H1 (cell line): ENCODE measurements around the gene PELI2. TPM values are rescaled to one million over a fixed set of nuclear protein-coding genes. Genes with fewer than 3 reads are reported as not detected.

Source experiments
- CTCF ChIA-PET: fragments of 300-600 bp; sonication (Branson Sonifier 250); formaldehyde crosslinking; loops from one replicate; lab custom pipeline; 2021; ENCODE audit not compliant: partially characterized antibody; lab: Charles Lee
- POLR2A ChIA-PET: fragments of 300-600 bp; sonication (Branson Sonifier 250); formaldehyde crosslinking; loops from one replicate; lab custom pipeline; 2021; ENCODE audit warnings: inconsistent platforms; ENCODE audit not compliant: partially characterized antibody; lab: Charles Lee
- DNase-seq, 2 experiments: peaks; one replicate each; pipeline versions ENCODE4 v3.0.0 to v3.0.0-alpha.2; 2010 to 2022; ENCODE audit warnings: low spot score in 2 of 2, low read depth in 1 of 2, mixed read lengths in 1 of 2
- FAIRE-seq: peaks from 2 replicates; lab custom pipeline; 2011; peaks lifted over from hg19 to GRCh38; lab: Jason Lieb, UNC
- H2AFZ ChIP-seq: 2 replicates; pipeline ENCODE4 v1.8.1; 2012; ENCODE audit warnings: low read length, inconsistent platforms
- H2AK5ac ChIP-seq: 2 replicates; pipeline ENCODE4 v1.6.1; 2013; ENCODE audit warnings: low read depth, low read length
- H2BK120ac ChIP-seq: replicated peaks from 2 replicates; pipeline ENCODE3; 2013; ENCODE audit warnings: low read depth, low read length, inconsistent platforms
- H2BK12ac ChIP-seq: 2 replicates; pipeline ENCODE4 v1.6.1; 2013; ENCODE audit warnings: low read depth, low read length
- H2BK15ac ChIP-seq: 2 replicates; pipeline ENCODE4 v1.6.1; 2013; ENCODE audit warnings: low read length
- H2BK20ac ChIP-seq: 2 replicates; pipeline ENCODE4 v1.6.1; 2013; ENCODE audit warnings: low read length
- H2BK5ac ChIP-seq: 2 replicates; pipeline ENCODE4 v1.6.1; 2013; ENCODE audit warnings: low read depth, low read length
- H3K14ac ChIP-seq: 2 replicates; pipeline ENCODE4 v1.6.1; 2013; ENCODE audit warnings: inconsistent platforms; ENCODE audit not compliant: insufficient read length
- H3K18ac ChIP-seq: 2 replicates; pipeline ENCODE4 v1.6.1; 2013; ENCODE audit warnings: low read length; ENCODE audit errors: extremely low read depth
- H3K23ac ChIP-seq: 2 replicates; pipeline ENCODE4 v1.6.1; 2013; ENCODE audit warnings: inconsistent platforms; ENCODE audit not compliant: insufficient read length
- H3K23me2 ChIP-seq: 2 replicates; pipeline ENCODE4 v1.6.1; 2013; ENCODE audit warnings: low read depth, low read length
- H3K27ac ChIP-seq: 2 replicates; pipeline ENCODE4 v1.6.1; 2011; ENCODE audit warnings: low read depth, low read length, inconsistent platforms
- H3K27me3 ChIP-seq, 4 experiments: replicated peaks in 1 of 4; 1 replicate in 1 of 4; 2 replicates in 3 of 4; pipeline versions ENCODE4 v1.6.1 to v1.8.1; 2011 to 2013; ENCODE audit warnings: low read length in 3 of 4, mild to moderate bottlenecking in 3 of 4, inconsistent platforms in 2 of 4, mixed read lengths in 2 of 4, moderate library complexity in 1 of 4; ENCODE audit not compliant: control insufficient read depth in 3 of 4, insufficient read depth in 3 of 4; ENCODE audit errors: extremely low read depth in 1 of 4
- H3K36me3 ChIP-seq, 4 experiments: 2 replicates each; pipeline versions ENCODE4 v1.6.1 to v1.8.1; 2011 to 2013; ENCODE audit warnings: mild to moderate bottlenecking in 4 of 4, low read length in 3 of 4, moderate library complexity in 2 of 4, control low read depth in 1 of 4, inconsistent platforms in 1 of 4; ENCODE audit not compliant: insufficient read depth in 4 of 4, control insufficient read depth in 2 of 4
- H3K4ac ChIP-seq: replicated peaks from 2 replicates; pipeline ENCODE3; 2013; ENCODE audit warnings: low read length, low read depth, mixed read lengths, inconsistent platforms; ENCODE audit not compliant: insufficient read length
- H3K4me1 ChIP-seq, 4 experiments: replicated peaks in 1 of 4; 1 replicate in 1 of 4; 2 replicates in 3 of 4; pipeline versions ENCODE4 v1.6.1 to v1.8.1; 2011 to 2013; ENCODE audit warnings: low read length in 3 of 4, inconsistent platforms in 2 of 4, mixed read lengths in 1 of 4; ENCODE audit not compliant: insufficient read depth in 4 of 4, control insufficient read depth in 3 of 4
- H3K4me2 ChIP-seq, 2 experiments: 2 replicates each; pipeline versions ENCODE4 v1.6.1 to v1.8.1; 2011 to 2013; ENCODE audit warnings: low read depth in 2 of 2, low read length in 2 of 2, control low read depth in 1 of 2, inconsistent platforms in 1 of 2, mild to moderate bottlenecking in 1 of 2; ENCODE audit not compliant: insufficient read depth in 1 of 2
- H3K4me3 ChIP-seq, 4 experiments: fragments of 200-600, 300-600 bp in 1 of 4; sonication (generic), shearing (Covaris generic), sonication (Bioruptor Twin) in 1 of 4; 2 replicates each; pipeline versions ENCODE4 v1.5.1 to v1.8.1; 2011 to 2016; ENCODE audit warnings: low read length in 4 of 4, low read depth in 3 of 4, control low read depth in 2 of 4, inconsistent platforms in 2 of 4, mild to moderate bottlenecking in 2 of 4, mixed read lengths in 1 of 4, moderate library complexity in 1 of 4; ENCODE audit not compliant: insufficient read depth in 2 of 4; ENCODE audit errors: extremely low read depth in 1 of 4
- H3K56ac ChIP-seq: replicated peaks from 2 replicates; pipeline ENCODE3; 2013; ENCODE audit warnings: low read depth, mild to moderate bottlenecking, mixed read lengths, low read length, inconsistent platforms; ENCODE audit not compliant: insufficient read length
- H3K79me1 ChIP-seq: 2 replicates; pipeline ENCODE4 v1.6.1; 2013; ENCODE audit warnings: low read depth, low read length, control low read depth
- H3K79me2 ChIP-seq, 2 experiments: 2 replicates each; pipeline versions ENCODE4 v1.6.1 to v1.8.1; 2012 to 2013; ENCODE audit warnings: low read length in 2 of 2, mild to moderate bottlenecking in 2 of 2, inconsistent platforms in 1 of 2; ENCODE audit not compliant: insufficient read depth in 2 of 2, control insufficient read depth in 1 of 2
- H3K9ac ChIP-seq, 4 experiments: replicated peaks in 1 of 4; 1 replicate in 1 of 4; 2 replicates in 3 of 4; pipeline versions ENCODE4 v1.6.1 to v1.8.1; 2011 to 2013; ENCODE audit warnings: low read depth in 3 of 4, low read length in 3 of 4, control low read depth in 2 of 4, mild to moderate bottlenecking in 2 of 4, moderate library complexity in 2 of 4, inconsistent platforms in 1 of 4; ENCODE audit errors: extremely low read depth in 1 of 4
- H3K9me3 ChIP-seq, 2 experiments: 2 replicates each; pipeline versions ENCODE4 v1.6.1 to v1.8.1; 2012 to 2013; ENCODE audit warnings: mild to moderate bottlenecking in 2 of 2, moderate library complexity in 2 of 2, control low read depth in 1 of 2, inconsistent platforms in 1 of 2, low read depth in 1 of 2, low read length in 1 of 2, mixed read lengths in 1 of 2; ENCODE audit not compliant: insufficient read depth in 2 of 2
- H4K20me1 ChIP-seq, 2 experiments: replicated peaks in 1 of 2; 2 replicates each; pipeline versions ENCODE3 to v1.8.1; 2011 to 2013; ENCODE audit warnings: inconsistent platforms in 2 of 2, low read length in 2 of 2, mild to moderate bottlenecking in 1 of 2; ENCODE audit not compliant: insufficient read depth in 2 of 2, control insufficient read depth in 1 of 2
- H4K5ac ChIP-seq: 2 replicates; pipeline ENCODE4 v1.6.1; 2013; ENCODE audit warnings: low read length, low read depth, mixed read lengths, inconsistent platforms; ENCODE audit not compliant: insufficient read length
- H4K8ac ChIP-seq: 2 replicates; pipeline ENCODE4 v1.8.0; 2013; ENCODE audit warnings: mild to moderate bottlenecking, moderate library complexity, low read length, inconsistent platforms; ENCODE audit not compliant: insufficient read depth; ENCODE audit errors: extremely low read depth
- H4K91ac ChIP-seq: replicated peaks from 2 replicates; pipeline ENCODE3; 2013; ENCODE audit warnings: low read length, mixed read lengths, inconsistent platforms; ENCODE audit not compliant: insufficient read length
- BCL11A ChIP-seq, 2 experiments: IDR thresholded peaks; one replicate each; pipeline ENCODE4 v1.6.1; 2011; ENCODE audit warnings: low read depth in 2 of 2, low read length in 2 of 2, mild to moderate bottlenecking in 2 of 2
- KDM4A ChIP-seq: IDR thresholded peaks from one replicate; pipeline ENCODE4 v1.7.1; 2012; ENCODE audit warnings: low read depth, mild to moderate bottlenecking, moderate library complexity, low read length, inconsistent platforms; ENCODE audit not compliant: severe bottlenecking
- YY1 ChIP-seq: IDR thresholded peaks from 2 replicates; pipeline ENCODE4 v1.6.1; 2011; ENCODE audit warnings: low read depth, mild to moderate bottlenecking, low read length
- WGBS, 2 experiments: shearing (Covaris generic) in 1 of 2; methylation state at CpG; one replicate each; pipeline versions ENCODE4 v1.1.6 to v1.1.7; 2013 to 2015; ENCODE audit warnings: low lambda C conversion rate in 2 of 2, mixed read lengths in 2 of 2, inconsistent platforms in 1 of 2, low coverage in 1 of 2, missing lambda C conversion rate in 1 of 2; ENCODE audit not compliant: insufficient replicate concordance in 2 of 2, insufficient coverage in 1 of 2, insufficient read length in 1 of 2; ENCODE audit errors: extremely low coverage in 1 of 2, missing lambda C conversion rate in 1 of 2; 5-methylcytosine and 5-hydroxymethylcytosine counted together
- polyA plus RNA-seq, 7 experiments: library from polyadenylated mRNA; depleted of rRNA in 3 of 7; stranded (reverse) in 5 of 7; unstranded in 2 of 7; fragments of >200 nt in 5 of 7; fragments of 200-250 nt in 2 of 7; gene quantifications; 1 replicate in 5 of 7; 2 replicates in 1 of 7; 4 replicates in 1 of 7; pipeline versions ENCODE4 v1.2.1 to v1.2.3, GENCODE V29; 2011 to 2013; ENCODE audit warnings: missing spikeins in 2 of 7, mixed read lengths in 2 of 7
- total RNA-seq: library from RNA; stranded (reverse); fragmentation: NEBNext Ultra II Directional; extraction: Animal tissue kit (Norgen Biotek cat#: 25700); gene quantifications from 2 replicates; pipeline ENCODE4 v1.2.1, GENCODE V29; 2021

Gene PELI2
- total and polyA plus RNA-seq, 2 of the 8 experiments (the other 6 are each of a cell fraction or from before 2014, with no cell fraction given) = 14.6 to 25.7 TPM

DNA sequence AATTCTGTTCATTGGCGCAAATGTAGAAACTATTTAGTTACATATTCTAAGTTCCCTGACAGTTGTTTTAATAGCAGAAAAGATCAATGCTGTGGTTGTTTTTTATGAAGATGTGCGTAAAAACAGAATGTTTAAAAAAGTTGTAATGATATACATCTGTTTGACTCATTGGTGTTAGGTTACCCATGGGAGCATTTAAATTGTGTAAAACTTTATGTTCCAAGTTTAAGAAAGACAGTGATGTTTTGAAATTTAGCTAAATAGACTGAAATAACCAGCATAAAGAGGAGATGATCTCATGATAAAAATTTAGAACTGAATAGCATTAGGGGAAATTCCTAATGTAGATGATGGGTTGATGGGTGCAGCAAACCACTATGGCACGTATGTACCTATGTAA, 3.6 kb downstream of the PELI2 start:
- no peak overlapping the region for H4K5ac ChIP-seq
- H3K18ac ChIP-seq = no peak overlapping the region
- no peak overlapping the region for H3K14ac ChIP-seq
- no peak overlapping the region for H4K8ac ChIP-seq
- no peak overlapping the region for H4K91ac ChIP-seq
- peaks cover 0 to 13% (median 2%) of the 10 kb centered on the region in 4 experiments; a peak in 3 of 7 replicates for H3K27me3 ChIP-seq
- no peak overlapping the region for H2BK20ac ChIP-seq
- H3K4me2 ChIP-seq = no peak overlapping the region
- no peak overlapping the region for H3K4me3 ChIP-seq
- DNase-seq (no peak), FAIRE-seq (no peak)
- no peak overlapping the region for H2AK5ac ChIP-seq
- H3K79me1 ChIP-seq = no peaks in the 10 kb centered on the region; the same call in 1 of the 2 replicates
- no peak overlapping the region for H2AFZ ChIP-seq
- CTCF ChIA-PET = interaction anchor here (0.9 kb wide), 1 partner anchor 28 kb away, joined by 3 read pairs; no protein-coding TSS in a partner anchor
- H3K23me2 ChIP-seq = peaks cover 3% of the 10 kb centered on the region; the same call in 1 of the 2 replicates
- POLR2A ChIA-PET = interaction anchor here (0.7 kb wide), 1 partner anchor 11 kb away, joined by 4 read pairs; no protein-coding TSS in a partner anchor
- no peak overlapping the region for H2BK5ac ChIP-seq
- no peak overlapping the region for H3K56ac ChIP-seq
- H4K20me1 ChIP-seq = peaks cover 2 to 14% of the 10 kb centered on the region in 2 experiments
- 85% methylated on average over 3 of the region's 3 CpGs; no CpG with 5 or more reads in 1 of the 2 experiments for WGBS, 2 experiments
- no peaks in the 10 kb centered on the region for H3K9me3 ChIP-seq
- no peak overlapping the region for H3K4ac ChIP-seq
- H3K79me2 ChIP-seq = peaks cover 14 to 75% of the 10 kb centered on the region in 2 experiments
- H3K9ac ChIP-seq = no peak overlapping the region
- peaks cover 5 to 13% (median 11%) of the 10 kb centered on the region in 4 experiments; a peak in 4 of 7 replicates for H3K4me1 ChIP-seq
- no peak overlapping the region for H2BK12ac ChIP-seq
- no peak overlapping the region for H3K23ac ChIP-seq
- no peaks in the 10 kb centered on the region for H3K36me3 ChIP-seq
- no peak overlapping the region for H3K27ac ChIP-seq
- no peak overlapping the region for H2BK15ac ChIP-seq
- no peak overlapping the region for H2BK120ac ChIP-seq
- TF ChIP-seq KDM4A (no peak), YY1 (no peak), BCL11A (IDR thresholded peaks at IDR 0.05; ENCODE audit: low read depth in 2 of 2, low read length in 2 of 2) (no peak)
